ENCODE data around the gene RPS18. TPM values are rescaled to one million over a fixed set of nuclear protein-coding genes. Genes with fewer than 3 reads are reported as not detected.

The RPS18 gene
- total and polyA plus RNA-seq, 2 of the 13 experiments (the other 11 are each of a cell fraction or from before 2014, with no cell fraction given): 3,896 to 5,806 TPM

DNA sequence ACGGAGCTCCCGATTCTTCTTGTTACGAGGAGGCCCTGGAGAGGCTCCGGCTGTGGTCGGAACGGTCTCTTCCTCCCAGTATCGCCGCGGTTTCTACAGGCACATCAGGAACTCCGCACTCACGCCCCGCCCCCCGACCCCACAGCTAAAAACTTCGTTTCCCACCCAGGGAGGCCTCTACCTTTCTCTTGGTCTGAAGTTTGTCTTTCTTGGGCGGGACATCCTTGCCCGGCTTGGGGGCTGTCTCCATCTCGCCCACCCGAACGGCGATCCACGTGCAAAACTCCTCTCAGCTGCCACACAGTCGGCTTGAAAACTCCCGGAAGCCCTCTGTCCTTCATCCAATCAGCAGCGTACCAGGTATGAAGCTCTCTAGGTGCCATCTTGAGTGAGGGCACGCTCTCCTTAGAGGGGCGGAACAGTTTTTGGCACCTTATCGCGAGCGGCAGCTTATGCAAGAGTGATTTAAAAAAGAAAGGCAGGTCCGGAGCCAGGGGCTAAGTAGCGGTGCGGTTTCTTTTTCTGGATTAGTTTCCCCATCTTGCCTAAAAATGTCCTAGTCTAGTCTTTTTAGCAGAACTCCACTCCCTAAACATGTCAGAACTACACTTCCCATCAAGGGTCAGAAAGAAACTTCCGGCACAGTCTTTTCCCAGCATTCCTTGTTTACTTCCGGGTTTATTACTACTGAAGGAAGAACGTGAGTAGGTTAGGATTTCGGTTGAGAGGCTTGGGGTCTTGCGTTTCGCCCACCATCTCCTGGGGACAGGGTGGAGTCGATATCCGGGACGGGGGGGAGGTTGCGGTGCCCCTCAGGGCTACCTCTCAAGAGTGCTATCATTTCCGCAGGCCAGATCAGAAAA is 17.3 kb downstream of the RPS18 start, which contains the start of the genes PFDN6 and WDR46 (continued):
- TF ChIP-seq AFF4 (CRISPR knock-in tag; IDR thresholded peaks at IDR 0.05) (no peak), ATAD3A (CRISPR knock-in tag; IDR thresholded peaks at IDR 0.05) (no peak), MIXL1 (CRISPR knock-in tag; IDR thresholded peaks at IDR 0.05) (no peak), ZNF451 (CRISPR knock-in tag; IDR thresholded peaks at IDR 0.05) (no peak), NR2F6 (IDR thresholded peaks at IDR 0.05) (no peak), NR2F6 (CRISPR knock-in tag; IDR thresholded peaks at IDR 0.05) (no peak), ZNF124 (CRISPR knock-in tag; IDR thresholded peaks at IDR 0.05) (0 out of 2 replicates have a peak, but pooled peaks have one; percentile 19), PCBP1 (IDR thresholded peaks at IDR 0.05; ENCODE audit: borderline replicate concordance, low read depth, low read length) (no peak), ZNF660 (CRISPR knock-in tag; IDR thresholded peaks at IDR 0.05; ENCODE audit: borderline replicate concordance, low read depth) (no peak), FOSL1 (CRISPR knock-in tag; IDR thresholded peaks at IDR 0.05; ENCODE audit: borderline replicate concordance) (no peak), ADNP (CRISPR knock-in tag; IDR thresholded peaks at IDR 0.05) (no peak), ZKSCAN5 (CRISPR knock-in tag; IDR thresholded peaks at IDR 0.05) (no peak), ZNF563 (CRISPR knock-in tag; IDR thresholded peaks at IDR 0.05) (peak; percentile 19; the same call in 1 of the 2 replicates), YEATS2 (CRISPR knock-in tag; IDR thresholded peaks at IDR 0.05; ENCODE audit: borderline replicate concordance) (peak; percentile 93), HOXA5 (CRISPR knock-in tag; IDR thresholded peaks at IDR 0.05) (no peak), REXO4 (CRISPR knock-in tag; IDR thresholded peaks at IDR 0.05; ENCODE audit: borderline replicate concordance) (no peak), LBX2 (CRISPR knock-in tag; IDR thresholded peaks at IDR 0.05; ENCODE audit: borderline replicate concordance) (no peak)
- TF ChIP-seq, protein P1, sequence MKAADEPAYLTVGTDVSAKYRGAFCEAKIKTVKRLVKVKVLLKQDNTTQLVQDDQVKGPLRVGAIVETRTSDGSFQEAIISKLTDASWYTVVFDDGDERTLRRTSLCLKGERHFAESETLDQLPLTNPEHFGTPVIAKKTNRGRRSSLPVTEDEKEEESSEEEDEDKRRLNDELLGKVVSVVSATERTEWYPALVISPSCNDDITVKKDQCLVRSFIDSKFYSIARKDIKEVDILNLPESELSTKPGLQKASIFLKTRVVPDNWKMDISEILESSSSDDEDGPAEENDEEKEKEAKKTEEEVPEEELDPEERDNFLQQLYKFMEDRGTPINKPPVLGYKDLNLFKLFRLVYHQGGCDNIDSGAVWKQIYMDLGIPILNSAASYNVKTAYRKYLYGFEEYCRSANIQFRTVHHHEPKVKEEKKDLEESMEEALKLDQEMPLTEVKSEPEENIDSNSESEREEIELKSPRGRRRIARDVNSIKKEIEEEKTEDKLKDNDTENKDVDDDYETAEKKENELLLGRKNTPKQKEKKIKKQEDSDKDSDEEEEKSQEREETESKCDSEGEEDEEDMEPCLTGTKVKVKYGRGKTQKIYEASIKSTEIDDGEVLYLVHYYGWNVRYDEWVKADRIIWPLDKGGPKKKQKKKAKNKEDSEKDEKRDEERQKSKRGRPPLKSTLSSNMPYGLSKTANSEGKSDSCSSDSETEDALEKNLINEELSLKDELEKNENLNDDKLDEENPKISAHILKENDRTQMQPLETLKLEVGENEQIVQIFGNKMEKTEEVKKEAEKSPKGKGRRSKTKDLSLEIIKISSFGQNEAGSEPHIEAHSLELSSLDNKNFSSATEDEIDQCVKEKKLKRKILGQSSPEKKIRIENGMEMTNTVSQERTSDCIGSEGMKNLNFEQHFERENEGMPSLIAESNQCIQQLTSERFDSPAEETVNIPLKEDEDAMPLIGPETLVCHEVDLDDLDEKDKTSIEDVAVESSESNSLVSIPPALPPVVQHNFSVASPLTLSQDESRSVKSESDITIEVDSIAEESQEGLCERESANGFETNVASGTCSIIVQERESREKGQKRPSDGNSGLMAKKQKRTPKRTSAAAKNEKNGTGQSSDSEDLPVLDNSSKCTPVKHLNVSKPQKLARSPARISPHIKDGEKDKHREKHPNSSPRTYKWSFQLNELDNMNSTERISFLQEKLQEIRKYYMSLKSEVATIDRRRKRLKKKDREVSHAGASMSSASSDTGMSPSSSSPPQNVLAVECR (CRISPR knock-in tag; IDR thresholded peaks at IDR 0.05; ENCODE audit: borderline replicate concordance): peak; percentile 96

All from HepG2 (cell line).